ENCODE results near the gene UBASH3B.

DNA sequence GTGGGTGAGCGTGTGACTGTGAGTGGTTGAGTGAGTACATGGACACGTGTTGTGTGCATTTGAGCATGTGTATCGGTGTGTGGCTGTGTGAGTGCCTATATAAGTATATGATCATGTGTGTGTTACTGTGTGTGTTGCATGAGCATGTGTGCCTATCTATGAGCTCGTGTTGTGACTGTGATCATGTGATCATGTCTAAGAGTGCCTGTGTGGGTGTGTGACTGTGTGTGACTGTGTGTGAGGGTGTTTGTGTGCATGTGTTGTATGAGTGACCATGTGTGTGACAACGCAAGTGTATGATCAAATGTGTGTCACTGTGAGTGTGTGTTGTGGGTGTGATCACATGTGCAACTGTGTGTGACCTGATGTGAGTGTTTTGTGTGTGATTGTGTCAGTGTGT is 88.8 kb downstream of the UBASH3B start:
- TF ChIP-seq EZH2 (IDR thresholded peaks at IDR 0.05) = no peak
- no peak for TF ChIP-seq POLR2AphosphoS5 (IDR thresholded peaks at IDR 0.05; ENCODE audit: borderline replicate concordance, low read depth, low read length)
- TF ChIP-seq FOXP2 (optimal IDR thresholded peaks at IDR 0.05; ENCODE audit: control extremely low read depth, extremely low read length, insufficient read depth) = no peak
